Neural cell (in vitro differentiated cells): Measurements from ENCODE around the gene NSUN6.

Experiments
- EZH2 ChIP-seq: fragments of 200-600, 300-800 bp; shearing (Covaris generic), sonication (generic); IDR thresholded peaks from 2 replicates; pipeline ENCODE4 v1.6.1; 2014; ENCODE audit warnings: antibody characterized with exemption, low read length, borderline replicate concordance, mild to moderate bottlenecking; ENCODE audit not compliant: insufficient read depth, poor library complexity, severe bottlenecking
- POLR2AphosphoS5 ChIP-seq: IDR thresholded peaks from 2 replicates; pipeline ENCODE4 v1.6.1; 2012
- TAF1 ChIP-seq: IDR thresholded peaks from 2 replicates; pipeline ENCODE4 v1.6.1; 2012; ENCODE audit warnings: low read depth
- TF ChIP-seq, protein P1 (sequence below): IDR thresholded peaks from 2 replicates; pipeline ENCODE4 v1.6.1; 2012; ENCODE audit warnings: borderline replicate concordance
- TF ChIP-seq, protein P2 (sequence below): fragments of 450-650 bp; IDR thresholded peaks from 2 replicates; pipeline ENCODE4 v1.5.1; 2014; ENCODE audit warnings: antibody characterized with exemption, mild to moderate bottlenecking, moderate library complexity; ENCODE audit not compliant: poor library complexity, severe bottlenecking

DNA sequence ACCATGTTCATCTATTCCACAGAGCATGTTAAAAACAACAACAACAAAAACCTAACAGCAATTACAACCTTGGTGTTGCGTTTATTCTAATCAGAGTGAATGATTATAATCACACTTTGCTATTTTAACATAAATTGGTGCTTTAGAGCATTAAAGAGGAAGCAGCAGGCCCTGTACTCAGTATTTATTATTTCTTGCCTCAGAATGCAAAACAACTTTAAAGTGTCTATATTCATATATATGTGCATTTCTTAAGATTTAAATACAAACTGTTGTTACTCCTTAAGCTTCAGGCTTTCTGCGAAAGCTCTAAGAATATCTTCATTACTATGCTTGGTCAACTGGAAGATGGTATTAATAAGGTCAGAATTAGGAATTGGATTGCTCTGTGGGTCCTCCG is 29.4 kb upstream of the NSUN6 start:
- TF ChIP-seq POLR2AphosphoS5 (no peak), EZH2 (no peak), TAF1 (no peak)
- TF ChIP-seq, protein P1, sequence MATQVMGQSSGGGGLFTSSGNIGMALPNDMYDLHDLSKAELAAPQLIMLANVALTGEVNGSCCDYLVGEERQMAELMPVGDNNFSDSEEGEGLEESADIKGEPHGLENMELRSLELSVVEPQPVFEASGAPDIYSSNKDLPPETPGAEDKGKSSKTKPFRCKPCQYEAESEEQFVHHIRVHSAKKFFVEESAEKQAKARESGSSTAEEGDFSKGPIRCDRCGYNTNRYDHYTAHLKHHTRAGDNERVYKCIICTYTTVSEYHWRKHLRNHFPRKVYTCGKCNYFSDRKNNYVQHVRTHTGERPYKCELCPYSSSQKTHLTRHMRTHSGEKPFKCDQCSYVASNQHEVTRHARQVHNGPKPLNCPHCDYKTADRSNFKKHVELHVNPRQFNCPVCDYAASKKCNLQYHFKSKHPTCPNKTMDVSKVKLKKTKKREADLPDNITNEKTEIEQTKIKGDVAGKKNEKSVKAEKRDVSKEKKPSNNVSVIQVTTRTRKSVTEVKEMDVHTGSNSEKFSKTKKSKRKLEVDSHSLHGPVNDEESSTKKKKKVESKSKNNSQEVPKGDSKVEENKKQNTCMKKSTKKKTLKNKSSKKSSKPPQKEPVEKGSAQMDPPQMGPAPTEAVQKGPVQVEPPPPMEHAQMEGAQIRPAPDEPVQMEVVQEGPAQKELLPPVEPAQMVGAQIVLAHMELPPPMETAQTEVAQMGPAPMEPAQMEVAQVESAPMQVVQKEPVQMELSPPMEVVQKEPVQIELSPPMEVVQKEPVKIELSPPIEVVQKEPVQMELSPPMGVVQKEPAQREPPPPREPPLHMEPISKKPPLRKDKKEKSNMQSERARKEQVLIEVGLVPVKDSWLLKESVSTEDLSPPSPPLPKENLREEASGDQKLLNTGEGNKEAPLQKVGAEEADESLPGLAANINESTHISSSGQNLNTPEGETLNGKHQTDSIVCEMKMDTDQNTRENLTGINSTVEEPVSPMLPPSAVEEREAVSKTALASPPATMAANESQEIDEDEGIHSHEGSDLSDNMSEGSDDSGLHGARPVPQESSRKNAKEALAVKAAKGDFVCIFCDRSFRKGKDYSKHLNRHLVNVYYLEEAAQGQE = no peak
- TF ChIP-seq, protein P2, sequence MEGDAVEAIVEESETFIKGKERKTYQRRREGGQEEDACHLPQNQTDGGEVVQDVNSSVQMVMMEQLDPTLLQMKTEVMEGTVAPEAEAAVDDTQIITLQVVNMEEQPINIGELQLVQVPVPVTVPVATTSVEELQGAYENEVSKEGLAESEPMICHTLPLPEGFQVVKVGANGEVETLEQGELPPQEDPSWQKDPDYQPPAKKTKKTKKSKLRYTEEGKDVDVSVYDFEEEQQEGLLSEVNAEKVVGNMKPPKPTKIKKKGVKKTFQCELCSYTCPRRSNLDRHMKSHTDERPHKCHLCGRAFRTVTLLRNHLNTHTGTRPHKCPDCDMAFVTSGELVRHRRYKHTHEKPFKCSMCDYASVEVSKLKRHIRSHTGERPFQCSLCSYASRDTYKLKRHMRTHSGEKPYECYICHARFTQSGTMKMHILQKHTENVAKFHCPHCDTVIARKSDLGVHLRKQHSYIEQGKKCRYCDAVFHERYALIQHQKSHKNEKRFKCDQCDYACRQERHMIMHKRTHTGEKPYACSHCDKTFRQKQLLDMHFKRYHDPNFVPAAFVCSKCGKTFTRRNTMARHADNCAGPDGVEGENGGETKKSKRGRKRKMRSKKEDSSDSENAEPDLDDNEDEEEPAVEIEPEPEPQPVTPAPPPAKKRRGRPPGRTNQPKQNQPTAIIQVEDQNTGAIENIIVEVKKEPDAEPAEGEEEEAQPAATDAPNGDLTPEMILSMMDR = no peak
